Measurements from ENCODE around the gene AP3B2.
A peak's percentile ranks its signal among the peaks of the same experiment; 100 is the strongest.

The AP3B2 gene

GRCh38 chr15:82748315-82748714 is 38.6 kb upstream of the AP3B2 start:
- in situ Hi-C loops (cut with HindIII; ENCODE audit: low pct_ligation_motif_present, low sequenced_read_pairs) = no loop called here
- Histone ChIP-seq H3K27ac (no peak overlapping the region), H3K36me3 (replicated peaks) (peaks cover 4% of the 10 kb centered on the region), H3K27me3 (replicated peaks) (no peaks in the 10 kb centered on the region), H3K4me3 (ENCODE audit: low read depth, low read length) (no peak overlapping the region)
- DNase-seq = no peak
- TF ChIP-seq, protein P1, sequence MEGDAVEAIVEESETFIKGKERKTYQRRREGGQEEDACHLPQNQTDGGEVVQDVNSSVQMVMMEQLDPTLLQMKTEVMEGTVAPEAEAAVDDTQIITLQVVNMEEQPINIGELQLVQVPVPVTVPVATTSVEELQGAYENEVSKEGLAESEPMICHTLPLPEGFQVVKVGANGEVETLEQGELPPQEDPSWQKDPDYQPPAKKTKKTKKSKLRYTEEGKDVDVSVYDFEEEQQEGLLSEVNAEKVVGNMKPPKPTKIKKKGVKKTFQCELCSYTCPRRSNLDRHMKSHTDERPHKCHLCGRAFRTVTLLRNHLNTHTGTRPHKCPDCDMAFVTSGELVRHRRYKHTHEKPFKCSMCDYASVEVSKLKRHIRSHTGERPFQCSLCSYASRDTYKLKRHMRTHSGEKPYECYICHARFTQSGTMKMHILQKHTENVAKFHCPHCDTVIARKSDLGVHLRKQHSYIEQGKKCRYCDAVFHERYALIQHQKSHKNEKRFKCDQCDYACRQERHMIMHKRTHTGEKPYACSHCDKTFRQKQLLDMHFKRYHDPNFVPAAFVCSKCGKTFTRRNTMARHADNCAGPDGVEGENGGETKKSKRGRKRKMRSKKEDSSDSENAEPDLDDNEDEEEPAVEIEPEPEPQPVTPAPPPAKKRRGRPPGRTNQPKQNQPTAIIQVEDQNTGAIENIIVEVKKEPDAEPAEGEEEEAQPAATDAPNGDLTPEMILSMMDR (IDR thresholded peaks at IDR 0.05; ENCODE audit: low read depth, low read length, missing control alignments) = no peak

DNA sequence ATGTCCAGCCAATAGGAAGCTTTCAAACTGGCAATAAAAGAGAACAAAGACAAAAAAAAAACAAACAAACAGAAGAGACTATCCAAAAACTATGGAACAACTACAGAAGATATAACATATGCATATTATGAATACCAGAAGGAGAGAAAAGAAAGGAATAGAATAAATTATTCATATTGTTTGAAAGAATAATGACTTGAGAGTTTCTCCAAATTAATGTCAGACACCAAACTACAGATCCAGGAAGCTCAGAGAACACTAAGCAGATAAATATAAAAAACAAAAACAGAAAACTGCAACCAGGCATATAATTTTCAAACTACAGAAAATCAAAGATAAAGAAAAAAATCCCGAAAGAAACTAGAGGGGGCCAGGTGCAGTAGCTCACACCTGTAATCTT is 34.1 kb upstream of the AP3B2 start:
- TF ChIP-seq, protein P1 (IDR thresholded peaks at IDR 0.05; ENCODE audit: low read depth, low read length, missing control alignments) = no peak

GRCh38 chr15:82742134-82742533 is 32.5 kb upstream of the AP3B2 start:
- Histone ChIP-seq H3K4me3 (ENCODE audit: low read depth, low read length) (no peak overlapping the region), H3K27me3 (replicated peaks) (no peaks in the 10 kb centered on the region), H3K27ac (no peak overlapping the region), H3K36me3 (replicated peaks) (no peaks in the 10 kb centered on the region)
- no peak for DNase-seq
- TF ChIP-seq, protein P1 (IDR thresholded peaks at IDR 0.05; ENCODE audit: low read depth, low read length, missing control alignments) = no peak
- in situ Hi-C loops (cut with HindIII; ENCODE audit: low pct_ligation_motif_present, low sequenced_read_pairs) = no loop called here

More for the DNA sequence above, 34.1 kb upstream of the AP3B2 start:
- in situ Hi-C loops (cut with HindIII; ENCODE audit: low pct_ligation_motif_present, low sequenced_read_pairs) = no loop called here
- H3K27ac ChIP-seq = no peak overlapping the region
- no peaks in the 10 kb centered on the region for H3K27me3 ChIP-seq (replicated peaks)
- no peak overlapping the region for H3K4me3 ChIP-seq (ENCODE audit: low read depth, low read length)
- H3K36me3 ChIP-seq (replicated peaks) = no peaks in the 10 kb centered on the region
- DNase-seq = no peak

- TF ChIP-seq, protein P1 (IDR thresholded peaks at IDR 0.05; ENCODE audit: low read depth, low read length, missing control alignments) = no peak
- in situ Hi-C loops (cut with HindIII; ENCODE audit: low pct_ligation_motif_present, low sequenced_read_pairs) = no loop called here
- H3K36me3 ChIP-seq (replicated peaks) = no peaks in the 10 kb centered on the region
- H3K4me3 ChIP-seq (ENCODE audit: low read depth, low read length) = no peak overlapping the region
- H3K27ac ChIP-seq = no peak overlapping the region
- H3K27me3 ChIP-seq (replicated peaks) = no peaks in the 10 kb centered on the region
- peak; percentile 29 for DNase-seq
Measured at GRCh38 chr15:82739086-82739485, 29.4 kb upstream of the AP3B2 start.

DNA sequence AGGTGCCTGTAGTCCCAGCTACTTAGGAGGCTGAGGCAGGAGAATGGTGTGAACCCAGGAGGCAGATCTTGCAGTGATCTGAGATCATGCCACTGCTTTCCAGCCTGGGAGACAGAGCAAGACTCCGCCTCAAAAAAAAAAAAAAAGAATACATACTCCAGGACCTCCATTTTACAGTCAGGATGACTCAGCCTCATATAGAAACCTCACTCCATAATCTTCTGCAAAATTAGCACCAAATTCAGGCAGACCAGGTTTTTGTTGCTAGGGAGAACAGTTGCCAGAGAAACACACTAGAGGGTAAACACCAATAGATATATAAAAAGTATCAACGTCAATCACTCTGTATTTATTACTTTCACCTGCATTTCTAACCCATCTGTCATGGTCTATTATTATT is 28.3 kb upstream of the AP3B2 start:
- TF ChIP-seq, protein P1 (IDR thresholded peaks at IDR 0.05; ENCODE audit: low read depth, low read length, missing control alignments) = no peak
- H3K4me3 ChIP-seq (ENCODE audit: low read depth, low read length) = no peak overlapping the region
- in situ Hi-C loops (cut with HindIII; ENCODE audit: low pct_ligation_motif_present, low sequenced_read_pairs) = no loop called here
- no peaks in the 10 kb centered on the region for H3K36me3 ChIP-seq (replicated peaks)
- H3K27ac ChIP-seq = no peak overlapping the region
- no peak for DNase-seq
- no peaks in the 10 kb centered on the region for H3K27me3 ChIP-seq (replicated peaks)

GRCh38 chr15:82731527-82731926 is 21.9 kb upstream of the AP3B2 start:
- TF ChIP-seq, protein P1 (IDR thresholded peaks at IDR 0.05; ENCODE audit: low read depth, low read length, missing control alignments) = no peak
- Histone ChIP-seq H3K27me3 (replicated peaks) (no peaks in the 10 kb centered on the region), H3K27ac (no peak overlapping the region), H3K36me3 (replicated peaks) (no peaks in the 10 kb centered on the region), H3K4me3 (ENCODE audit: low read depth, low read length) (no peak overlapping the region)
- DNase-seq = no peak
- in situ Hi-C loops (cut with HindIII; ENCODE audit: low pct_ligation_motif_present, low sequenced_read_pairs) = no loop called here

Measured in brain microvascular endothelial cell (primary cell).